H1 (cell line): ENCODE data around the gene ARMC3. TPM values are rescaled to one million over a fixed set of nuclear protein-coding genes. Genes with fewer than 3 reads are reported as not detected.

Source experiments
- CBX8 ChIP-seq: fragments of 300-800, 300-1000 bp; sonication (generic); IDR thresholded peaks from 2 replicates; pipeline ENCODE4 v1.7.1; 2016; ENCODE audit warnings: low read depth, low read length, borderline replicate concordance
- CHD1 ChIP-seq: IDR thresholded peaks from 2 replicates; pipeline ENCODE4 v1.6.1; 2012; ENCODE audit warnings: low read depth, low read length, improper control_type of control experiment
- CHD2 ChIP-seq: IDR thresholded peaks from 2 replicates; pipeline ENCODE4 v1.6.1; 2012; ENCODE audit warnings: low read length, improper control_type of control experiment
- GABPA ChIP-seq: IDR thresholded peaks from 2 replicates; pipeline ENCODE4 v1.6.1; 2011; ENCODE audit warnings: mild to moderate bottlenecking, low read length, moderate library complexity, borderline replicate concordance; ENCODE audit not compliant: insufficient read depth
- RAD21 ChIP-seq, 2 experiments: IDR thresholded peaks in 1 of 2; conservative IDR thresholded peaks in 1 of 2; 2 replicates each; pipeline ENCODE4 v1.6.1; 2011; ENCODE audit warnings: low read depth in 2 of 2, low read length in 2 of 2, improper control_type of control experiment in 1 of 2, inconsistent platforms in 1 of 2, mild to moderate bottlenecking in 1 of 2, moderate library complexity in 1 of 2
- SRF ChIP-seq: IDR thresholded peaks from 2 replicates; pipeline ENCODE4 v1.6.1; 2011; ENCODE audit warnings: mild to moderate bottlenecking, low read depth, low read length, moderate library complexity
- TBP ChIP-seq: IDR thresholded peaks from 2 replicates; pipeline ENCODE4 v1.6.1; 2011; ENCODE audit warnings: low read depth, low read length, improper control_type of control experiment
- polyA plus RNA-seq, 7 experiments: library from polyadenylated mRNA; depleted of rRNA in 3 of 7; stranded (reverse) in 5 of 7; unstranded in 2 of 7; fragments of >200 nt in 5 of 7; fragments of 200-250 nt in 2 of 7; gene quantifications; 1 replicate in 5 of 7; 2 replicates in 1 of 7; 4 replicates in 1 of 7; pipeline versions ENCODE4 v1.2.1 to v1.2.3, GENCODE V29; 2011 to 2013; ENCODE audit warnings: missing spikeins in 2 of 7, mixed read lengths in 2 of 7
- total RNA-seq: library from RNA; stranded (reverse); fragmentation: NEBNext Ultra II Directional; extraction: Animal tissue kit (Norgen Biotek cat#: 25700); gene quantifications from 2 replicates; pipeline ENCODE4 v1.2.1, GENCODE V29; 2021

ARMC3 gene
- total and polyA plus RNA-seq, 2 of the 8 experiments (the other 6 are each of a cell fraction or from before 2014, with no cell fraction given), result 0.15 TPM

GRCh38 chr10:23047201-23048050, 119.6 kb downstream of the ARMC3 start (continued):
- no peak for TF ChIP-seq CHD2
- TF ChIP-seq CHD1, result no peak
- no peak for TF ChIP-seq TBP
- TF ChIP-seq GABPA, result no peak
- TF ChIP-seq RAD21 (IDR thresholded peaks at IDR 0.05 in 1 of 2, conservative IDR thresholded peaks at IDR 0.05 in 1 of 2; ENCODE audit: low read depth in 2 of 2, low read length in 2 of 2), result no peak
- TF ChIP-seq CBX8, result no peak
- TF ChIP-seq SRF, result no peak
